Effector CD8-positive, alpha-beta T cell (primary cell): ENCODE data around the gene ZBTB5.
"Not testable (repeated sequence)": the region's sequence is repeated elsewhere in the genome, so short reads cannot be mapped to it uniquely, and the experiment has no call there.

Source experiments
- DNase-seq: peaks from one replicate; lab custom pipeline; 2025; lab: John Stamatoyannopoulos, UW

The ZBTB5 gene

GRCh38 chr9:37449862-37450632 is 15.2 kb downstream of the ZBTB5 start:
- no peak for DNase-seq

DNA sequence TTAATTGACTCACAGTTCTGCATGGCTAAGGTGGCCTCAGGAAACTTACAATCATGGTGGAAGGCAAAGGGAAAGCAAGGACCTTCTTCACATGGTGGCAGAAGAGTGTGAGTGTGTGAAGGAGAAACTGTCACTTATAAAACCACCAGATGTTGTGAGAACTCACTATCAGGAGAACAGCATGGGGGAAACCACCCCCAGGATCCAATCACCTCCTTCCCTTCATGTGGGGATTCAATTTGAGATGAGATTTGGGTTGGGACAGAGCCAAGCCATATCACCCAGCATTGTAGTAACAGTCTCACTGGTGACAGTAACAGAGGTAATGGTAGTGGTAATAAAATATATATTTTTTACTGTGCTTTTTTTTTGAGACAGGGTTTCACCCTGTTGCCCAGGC is 18.1 kb downstream of the ZBTB5 start:
- no peak for DNase-seq

DNA sequence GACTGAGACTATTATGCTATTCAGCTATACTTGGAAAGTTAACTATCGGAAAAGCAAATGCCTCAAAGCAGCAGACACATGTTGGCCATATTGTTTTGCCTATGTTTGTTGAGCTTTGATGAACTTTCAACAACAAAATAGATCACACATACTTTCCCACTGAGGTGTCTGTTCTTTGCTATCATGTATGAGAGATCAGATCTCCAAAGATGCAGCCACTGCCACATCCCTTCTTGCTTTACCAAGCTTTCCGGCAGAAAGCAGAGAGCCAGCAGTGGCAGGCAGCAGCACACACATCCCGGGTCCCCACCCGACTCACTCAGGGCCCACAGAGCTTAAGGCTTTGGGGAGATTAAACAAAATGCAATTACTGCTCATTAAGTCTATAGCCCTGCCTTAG is 18.8 kb downstream of the ZBTB5 start:
- DNase-seq, result no peak

DNA sequence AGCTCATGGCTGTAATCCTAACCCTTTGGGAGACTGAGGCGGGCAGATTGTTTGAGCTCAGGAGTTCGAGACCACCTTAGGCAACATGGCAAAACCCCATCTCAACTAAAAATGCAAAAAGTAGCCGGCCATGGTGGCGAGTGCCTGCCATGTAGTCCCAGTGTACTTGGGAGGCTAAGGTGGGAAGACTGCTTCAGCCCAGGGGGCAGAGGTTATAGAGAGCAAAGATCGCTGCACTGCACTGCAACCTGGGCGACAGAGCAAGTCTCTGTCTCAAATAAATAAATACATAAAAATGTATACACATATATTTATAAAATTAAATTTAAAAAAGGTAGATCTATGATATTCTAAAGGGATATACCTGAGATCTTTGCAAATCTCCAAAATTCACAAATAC is 19.4 kb downstream of the ZBTB5 start:
- DNase-seq, result no peak

GRCh38 chr9:37444890-37445289 is 20.4 kb downstream of the ZBTB5 start:
- DNase-seq, result no peak

- no peak for DNase-seq
Observed at GRCh38 chr9:37443566-37443965, 21.7 kb downstream of the ZBTB5 start.

GRCh38 chr9:37442556-37442955 is 22.7 kb downstream of the ZBTB5 start:
- DNase-seq, result no peak

GRCh38 chr9:37441776-37442370 is 23.4 kb downstream of the ZBTB5 start:
- DNase-seq, result no peak

- no peak for DNase-seq
Observed at GRCh38 chr9:37438359-37438758, 26.9 kb downstream of the ZBTB5 start.

DNA sequence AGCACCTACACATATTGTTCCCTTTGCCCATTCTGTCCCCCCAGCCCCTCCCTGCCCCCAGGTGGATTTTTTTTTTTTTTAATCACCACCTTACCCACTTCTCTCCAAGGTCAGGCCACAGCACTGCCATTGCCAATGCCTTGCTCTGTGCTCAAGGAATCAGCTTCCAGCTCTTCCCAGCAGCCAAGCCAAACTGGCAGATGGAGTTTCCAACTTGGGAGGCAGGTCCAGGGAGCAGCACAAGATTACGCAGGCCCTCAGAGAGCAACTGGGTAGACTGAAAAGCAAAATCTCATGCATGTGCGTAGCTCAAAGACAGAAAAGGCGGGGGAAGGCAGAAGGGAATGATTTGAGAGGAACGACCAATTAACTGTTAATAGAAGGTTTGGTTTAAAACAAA is 27.6 kb downstream of the ZBTB5 start:
- DNase-seq, result no peak

GRCh38 chr9:37437010-37437409 is 28.2 kb downstream of the ZBTB5 start:
- DNase-seq, result no peak

- DNase-seq, result no peak
Observed at GRCh38 chr9:37436540-37436939, 28.7 kb downstream of the ZBTB5 start.

GRCh38 chr9:37433867-37434371 is 31.3 kb downstream of the ZBTB5 start:
- no peak for DNase-seq

DNA sequence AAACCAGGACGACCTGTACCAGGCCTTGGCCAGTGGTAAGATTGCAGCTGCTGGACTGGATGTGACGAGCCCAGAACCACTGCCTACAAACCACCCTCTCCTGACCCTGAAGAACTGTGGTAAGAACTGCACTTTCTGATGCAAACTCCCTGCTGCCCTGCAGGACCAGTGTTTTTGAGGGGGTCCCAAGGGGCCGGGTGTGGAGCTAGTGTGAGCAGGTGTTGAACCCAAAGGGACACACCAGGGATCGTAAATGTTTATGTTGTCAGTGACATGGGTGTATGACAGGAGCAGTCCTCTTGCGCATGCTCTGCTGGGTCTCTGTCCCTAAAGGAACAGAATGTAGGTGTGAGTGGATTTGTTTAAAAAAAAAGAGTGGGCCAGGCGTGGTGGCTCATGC is 33.2 kb downstream of the ZBTB5 start:
- no peak for DNase-seq

GRCh38 chr9:37430841-37431597 is 34.2 kb downstream of the ZBTB5 start:
- DNase-seq, result no peak

DNA sequence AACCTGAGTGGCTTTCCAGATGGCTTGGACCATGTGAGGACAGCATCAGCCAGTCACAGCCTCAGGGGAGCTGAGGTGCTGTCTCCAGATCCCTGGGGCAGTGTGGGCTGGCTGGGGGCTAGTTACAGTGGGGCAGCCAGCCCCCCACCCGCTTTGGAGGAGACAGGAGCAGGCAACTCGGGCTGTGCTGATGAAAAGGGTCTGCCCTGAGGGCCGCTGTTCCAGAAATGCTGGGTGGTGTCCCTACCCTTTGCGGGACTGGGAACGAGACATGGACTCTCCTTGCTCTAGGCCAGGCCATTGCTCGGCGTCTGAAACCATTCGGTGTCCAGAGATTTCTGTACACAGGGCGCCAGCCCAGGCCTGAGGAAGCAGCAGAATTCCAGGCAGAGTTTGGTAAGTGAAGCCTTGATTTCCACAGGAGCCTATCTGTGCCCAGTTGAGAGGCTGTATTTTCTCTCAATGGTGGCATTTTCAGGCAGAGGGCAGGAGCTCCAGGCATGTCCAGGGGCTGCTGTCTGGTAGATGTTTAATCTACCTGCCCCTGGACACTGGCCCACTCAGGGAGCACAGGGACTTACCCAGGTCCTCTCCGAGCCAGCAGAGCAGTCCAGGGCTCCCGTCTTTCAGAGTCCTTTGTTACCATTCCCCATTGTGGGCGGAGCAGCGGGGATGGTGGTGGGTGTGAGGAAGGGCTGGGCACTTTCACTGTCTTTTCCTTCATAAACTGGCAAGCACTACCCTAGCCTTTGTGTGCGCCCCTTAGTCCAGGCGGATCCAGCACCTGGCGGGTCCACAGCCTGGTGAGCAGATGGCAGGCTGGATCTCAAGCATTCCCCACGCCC is 35.6 kb downstream of the ZBTB5 start:
- no peak for DNase-seq

DNA sequence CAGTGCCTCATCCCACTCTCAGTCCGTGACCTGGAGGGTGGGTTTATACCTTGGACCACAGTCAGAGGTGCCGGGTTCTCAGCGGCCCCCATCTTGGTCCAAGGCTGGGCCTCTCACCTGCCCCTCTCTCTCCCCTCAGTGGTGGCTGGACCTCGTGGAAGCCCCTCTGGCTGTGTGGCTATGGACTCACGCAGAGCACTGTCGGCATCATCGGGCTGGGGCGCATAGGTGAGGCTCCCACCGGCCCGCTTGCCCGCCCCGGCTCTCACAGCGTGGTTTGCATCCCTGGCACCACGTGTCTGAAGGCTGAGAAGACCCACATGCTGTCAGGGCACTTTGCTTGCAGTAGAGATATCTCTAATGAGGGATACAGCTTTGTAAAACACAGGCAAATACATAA is 36.9 kb downstream of the ZBTB5 start:
- DNase-seq, result no peak

- no peak for DNase-seq
Observed at GRCh38 chr9:37426846-37427245, 38.4 kb downstream of the ZBTB5 start.

GRCh38 chr9:37426431-37426830 is 38.8 kb downstream of the ZBTB5 start:
- DNase-seq, result not testable (repeated sequence)

DNA sequence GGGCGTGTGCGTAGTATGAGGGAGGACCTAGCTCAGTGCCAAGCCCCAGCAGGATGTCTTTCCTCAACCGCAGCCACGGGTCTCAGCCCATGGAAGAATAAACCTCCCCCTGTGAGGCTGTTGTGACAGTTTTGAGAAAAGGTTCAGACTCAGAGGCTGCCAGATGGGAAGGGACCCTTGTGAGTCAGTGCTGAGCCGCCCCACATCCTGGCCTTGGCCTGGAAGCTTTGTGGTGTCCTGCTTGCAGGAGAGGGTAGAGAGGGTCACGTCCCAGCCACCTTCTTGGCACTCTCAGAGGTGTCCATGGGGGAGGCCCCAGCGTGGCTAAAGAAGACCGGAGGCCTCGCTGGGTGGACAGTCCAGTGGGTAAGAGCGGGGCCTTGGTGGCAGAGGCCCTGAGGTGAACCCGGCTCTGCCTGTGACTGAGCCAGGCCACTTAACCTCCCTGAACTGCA is 39.9 kb downstream of the ZBTB5 start:
- DNase-seq, result no peak

DNA sequence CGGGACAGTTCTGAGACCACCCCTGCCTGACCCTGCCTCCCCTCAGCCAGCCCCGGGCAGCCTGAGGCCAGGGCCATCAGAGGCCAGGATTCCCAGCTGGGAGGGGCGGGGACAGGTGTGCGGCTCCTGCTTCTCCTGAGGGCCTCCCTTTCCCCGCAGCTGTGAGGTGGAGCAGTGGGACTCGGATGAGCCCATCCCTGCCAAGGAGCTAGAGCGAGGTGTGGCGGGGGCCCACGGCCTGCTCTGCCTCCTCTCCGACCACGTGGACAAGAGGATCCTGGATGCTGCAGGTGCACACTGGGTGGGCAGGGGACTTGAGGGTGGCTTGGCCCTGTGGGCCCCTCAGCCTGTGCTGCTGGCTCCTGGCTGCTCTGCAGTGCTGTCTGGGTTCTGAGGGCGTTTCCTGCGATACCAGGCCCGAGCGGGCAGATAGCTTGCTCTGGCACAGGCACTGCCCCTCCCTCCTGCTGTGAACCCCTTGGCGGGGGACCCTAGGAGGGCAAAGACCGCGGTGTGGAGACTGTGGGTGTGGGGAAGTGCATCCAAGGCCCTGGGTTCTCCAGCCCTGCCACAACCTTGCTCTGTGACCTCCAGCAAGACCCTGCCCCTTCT is 40.5 kb downstream of the ZBTB5 start:
- DNase-seq, result no peak
